GM19438 (cell line): ENCODE results near the gene RTN4.

Source experiments
- ATAC-seq: cut with Tn5 transposase; IDR thresholded peaks from one replicate; pipeline ENCODE4 v1.9.1; 2021; ENCODE audit warnings: low read depth; ENCODE audit not compliant: unreplicated experiment

The RTN4 gene

GRCh38 chr2:54955358-54956110 lies 94.7 kb downstream of the RTN4 start:
- no peak for ATAC-seq

GRCh38 chr2:54954705-54955357 lies 95.4 kb downstream of the RTN4 start:
- no peak for ATAC-seq

GRCh38 chr2:54954158-54954557 lies 96.1 kb downstream of the RTN4 start:
- no peak for ATAC-seq

GRCh38 chr2:54952978-54953456 lies 97.2 kb downstream of the RTN4 start:
- no peak for ATAC-seq

- ATAC-seq = no peak
These were observed 97.8 kb downstream of the RTN4 start for GRCh38 chr2:54952425-54952824.

GRCh38 chr2:54950811-54951210 lies 99.4 kb downstream of the RTN4 start:
- no peak for ATAC-seq

- ATAC-seq = no peak
These were observed 100.8 kb downstream of the RTN4 start for GRCh38 chr2:54949431-54949830.

GRCh38 chr2:54948120-54948519 lies 102.1 kb downstream of the RTN4 start:
- ATAC-seq = no peak

GRCh38 chr2:54947646-54948045 lies 102.6 kb downstream of the RTN4 start:
- ATAC-seq = no peak

GRCh38 chr2:54947136-54947535 lies 103.1 kb downstream of the RTN4 start:
- ATAC-seq = no peak

GRCh38 chr2:54946220-54946805 lies 103.9 kb downstream of the RTN4 start:
- no peak for ATAC-seq

- ATAC-seq = no peak
These were observed 104.6 kb downstream of the RTN4 start for GRCh38 chr2:54945391-54946219.

- no peak for ATAC-seq
These were observed 105.4 kb downstream of the RTN4 start for GRCh38 chr2:54944724-54945326.

GRCh38 chr2:54942373-54942772 lies 107.9 kb downstream of the RTN4 start:
- ATAC-seq = no peak

- ATAC-seq = no peak
These were observed 108.8 kb downstream of the RTN4 start for GRCh38 chr2:54941248-54941984.

- no peak for ATAC-seq
These were observed 109.5 kb downstream of the RTN4 start for GRCh38 chr2:54940723-54941122.

GRCh38 chr2:54939446-54940118 lies 110.7 kb downstream of the RTN4 start:
- no peak for ATAC-seq

- ATAC-seq = no peak
These were observed 113.5 kb downstream of the RTN4 start for GRCh38 chr2:54936766-54937165.

GRCh38 chr2:54935389-54935788 lies 114.9 kb downstream of the RTN4 start:
- no peak for ATAC-seq
